Activated CD4-positive, alpha-beta memory T cell treated with anti-CD3 and anti-CD28 coated beads, Interleukin-2, amount 10 ng/mL, durations not matched to agents 7 days and 5 days (primary cell): ENCODE results near the gene DGKH. TPM values are rescaled to one million over a fixed set of nuclear protein-coding genes. Genes with fewer than 3 reads are reported as not detected.
"Not testable (repeated sequence)": the region's sequence is repeated elsewhere in the genome, so short reads cannot be mapped to it uniquely, and the experiment has no call there.

Experiments
- CTCF ChIA-PET: fragments of 350-600 bp; sonication (Branson Sonifier 250); formaldehyde crosslinking; loops from one replicate; lab custom pipeline; 2021; ENCODE audit warnings: antibody characterized with exemption, inconsistent platforms; lab: Charles Lee
- POLR2A ChIA-PET: fragments of 350-600 bp; sonication (Branson Sonifier 250); formaldehyde crosslinking; loops from one replicate; lab custom pipeline; 2021; ENCODE audit warnings: antibody characterized with exemption; lab: Charles Lee
- DNase-seq: peaks from one replicate; pipeline ENCODE4 v3.0.0-alpha.2; 2020
- H3K27ac Mint-ChIP-seq: one replicate; pipeline ENCODE4 v1.8.0; 2021; ENCODE audit warnings: mild to moderate bottlenecking, mixed read lengths
- H3K27me3 Mint-ChIP-seq: one replicate; pipeline ENCODE4 v1.8.0; 2021; ENCODE audit warnings: mixed read lengths
- H3K36me3 Mint-ChIP-seq: one replicate; pipeline ENCODE4 v1.8.0; 2021; ENCODE audit warnings: low read depth, mixed read lengths
- H3K4me1 Mint-ChIP-seq: one replicate; pipeline ENCODE4 v1.8.0; 2021; ENCODE audit warnings: mixed read lengths
- H3K4me3 Mint-ChIP-seq: one replicate; pipeline ENCODE4 v1.8.0; 2021; ENCODE audit warnings: mild to moderate bottlenecking, mixed read lengths
- H3K9me3 Mint-ChIP-seq: one replicate; pipeline ENCODE4 v1.8.0; 2021; ENCODE audit warnings: mixed read lengths
- total RNA-seq, 2 experiments: library from RNA; stranded (reverse); gene quantifications; one replicate each; pipeline ENCODE4 v1.2.3, GENCODE V29; 2021

The DGKH gene
- total RNA-seq, 2 experiments from 2014 or later, result 20.4 to 21.1 TPM

DNA sequence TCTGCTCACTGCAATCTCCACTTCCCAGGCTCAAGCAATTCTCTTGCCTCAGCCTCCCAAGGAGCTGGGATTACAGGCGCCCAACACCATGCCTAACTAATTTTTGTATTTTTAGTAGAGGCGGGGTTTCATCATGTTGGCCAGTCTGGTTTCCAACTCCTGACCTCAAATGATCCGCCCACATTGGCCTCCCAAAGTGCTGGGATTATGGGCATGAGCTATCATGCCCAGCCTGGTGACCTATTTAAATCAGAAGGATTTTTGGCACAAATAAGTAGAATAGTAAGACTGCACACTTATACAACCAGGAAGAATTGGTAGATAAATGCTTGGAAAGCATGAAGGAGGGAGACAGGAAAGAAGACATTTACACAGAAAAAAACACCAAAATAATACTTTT lies 170.1 kb downstream of the DGKH start:
- CTCF ChIA-PET, result interaction anchor here (0.7 kb wide), 1 partner anchor 287 kb away, joined by 4 read pairs; no protein-coding TSS in a partner anchor
- peaks cover 32% of the 10 kb centered on the region for H3K36me3 Mint-ChIP-seq
- no peak overlapping the region for H3K27ac Mint-ChIP-seq
- DNase-seq, result no peak
- no peaks in the 10 kb centered on the region for H3K9me3 Mint-ChIP-seq
- H3K27me3 Mint-ChIP-seq, result no peaks in the 10 kb centered on the region
- no peaks in the 10 kb centered on the region for H3K4me1 Mint-ChIP-seq
- POLR2A ChIA-PET, result no interaction called here
- no peak overlapping the region for H3K4me3 Mint-ChIP-seq

DNA sequence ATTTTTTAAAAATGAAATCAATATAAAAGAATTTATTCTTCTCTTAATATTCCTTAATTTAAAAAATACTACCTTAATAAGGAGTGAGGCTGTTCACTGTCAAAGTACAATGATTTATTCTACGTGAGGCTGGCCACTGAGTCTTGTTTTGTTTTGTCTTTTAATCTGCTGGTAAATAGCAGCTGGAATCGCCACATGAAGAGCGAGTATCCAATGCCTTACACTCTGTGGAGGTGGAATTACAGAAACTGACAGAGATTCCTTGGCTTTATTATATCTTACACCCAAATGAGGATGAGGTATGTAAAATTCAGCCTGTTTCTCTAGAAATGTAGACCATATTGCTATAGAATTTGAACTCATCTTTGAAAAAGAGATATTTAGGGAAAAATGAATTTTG lies 170.6 kb downstream of the DGKH start:
- Mint-ChIP-seq H3K27ac (no peak overlapping the region), H3K9me3 (no peaks in the 10 kb centered on the region), H3K27me3 (no peaks in the 10 kb centered on the region), H3K4me1 (no peaks in the 10 kb centered on the region), H3K36me3 (peaks cover 32% of the 10 kb centered on the region), H3K4me3 (no peak overlapping the region)
- CTCF ChIA-PET, result interaction anchor here (0.7 kb wide), 1 partner anchor 288 kb away, joined by 4 read pairs; no protein-coding TSS in a partner anchor
- no peak for DNase-seq
- POLR2A ChIA-PET, result no interaction called here

DNA sequence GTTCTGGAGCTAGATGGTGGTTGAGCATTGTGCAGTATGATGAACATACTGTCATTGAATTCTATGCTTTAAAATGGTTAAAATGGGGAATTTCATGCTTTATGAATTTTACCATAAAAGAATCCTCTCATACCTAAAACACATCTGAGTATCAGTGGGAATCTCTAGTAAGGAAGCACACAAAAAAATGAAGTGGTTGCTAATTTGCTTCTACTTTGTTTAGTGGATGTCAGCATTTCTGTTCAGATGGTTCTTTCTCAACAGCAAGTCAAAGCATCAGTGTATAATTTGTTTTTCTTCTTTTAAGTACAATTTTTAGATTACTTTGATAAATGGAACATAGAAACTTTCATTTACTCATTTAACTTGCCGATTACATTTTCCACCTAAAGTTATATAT lies 171.4 kb downstream of the DGKH start:
- Mint-ChIP-seq H3K4me1 (no peaks in the 10 kb centered on the region), H3K36me3 (peaks cover 34% of the 10 kb centered on the region), H3K27ac (no peak overlapping the region), H3K27me3 (no peaks in the 10 kb centered on the region), H3K9me3 (no peaks in the 10 kb centered on the region), H3K4me3 (no peak overlapping the region)
- POLR2A ChIA-PET, result no interaction called here
- CTCF ChIA-PET, result no interaction called here
- no peak for DNase-seq

DNA sequence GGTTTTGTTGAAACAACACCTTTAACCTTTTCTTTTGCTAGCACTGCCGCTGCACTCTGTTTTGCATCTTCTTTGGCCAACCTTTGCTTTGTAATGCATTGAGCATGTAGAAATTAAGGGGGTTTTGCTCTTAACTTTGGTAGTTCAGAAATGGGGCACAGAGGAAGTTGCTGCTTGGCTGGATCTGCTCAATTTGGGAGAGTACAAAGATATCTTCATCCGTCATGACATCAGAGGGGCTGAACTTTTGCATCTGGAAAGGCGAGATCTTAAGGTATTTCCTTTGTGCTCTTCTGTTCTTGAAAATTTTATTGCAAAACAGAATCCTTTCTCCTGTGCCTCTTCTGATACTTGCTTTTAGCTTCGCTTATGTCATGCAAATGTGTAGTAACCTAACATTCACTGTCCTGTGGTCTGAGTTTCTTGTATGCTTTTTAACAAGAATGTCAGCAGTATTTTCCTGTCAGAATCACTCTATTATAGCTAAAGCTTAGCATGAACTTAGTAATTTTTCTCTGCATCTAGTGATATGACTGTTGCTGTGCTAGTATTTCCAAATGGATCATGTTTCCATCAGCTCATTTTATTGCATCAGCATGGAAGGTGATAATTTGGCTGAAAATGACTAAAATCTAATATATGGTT lies 172.8 kb downstream of the DGKH start:
- no peaks in the 10 kb centered on the region for H3K27me3 Mint-ChIP-seq
- no peak for DNase-seq
- peaks cover 39% of the 10 kb centered on the region for H3K36me3 Mint-ChIP-seq

DNA sequence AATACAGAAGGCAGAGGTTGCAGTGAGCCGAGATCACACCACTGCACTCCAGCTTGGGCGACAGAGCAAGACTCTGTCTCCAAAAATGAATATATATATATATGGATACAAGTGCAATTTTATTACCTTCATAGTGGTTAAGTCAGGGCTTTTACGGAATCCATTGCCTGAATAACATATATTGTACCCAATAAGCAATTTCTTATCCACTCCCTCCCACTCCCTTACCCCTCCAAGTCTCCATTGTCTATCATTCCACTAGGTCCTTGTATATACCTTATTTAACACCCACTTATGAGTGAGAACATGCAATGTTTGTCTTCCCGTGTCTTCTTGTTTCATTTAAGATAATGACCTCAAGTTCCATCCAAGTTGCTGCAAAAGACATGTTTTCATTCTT lies 175.2 kb downstream of the DGKH start:
- CTCF ChIA-PET, result no interaction called here
- Mint-ChIP-seq H3K4me1 (no peaks in the 10 kb centered on the region), H3K27ac (no peak overlapping the region), H3K27me3 (no peaks in the 10 kb centered on the region), H3K9me3 (peaks cover 2% of the 10 kb centered on the region), H3K4me3 (no peak overlapping the region), H3K36me3 (peaks cover 44% of the 10 kb centered on the region)
- POLR2A ChIA-PET, result no interaction called here
- no peak for DNase-seq

More for the DNA sequence above, 172.8 kb downstream of the DGKH start:
- CTCF ChIA-PET, result interaction anchor here (0.6 kb wide), 1 partner anchor 112 kb away, joined by 3 read pairs; no protein-coding TSS in a partner anchor
- Mint-ChIP-seq H3K9me3 (peaks cover 2% of the 10 kb centered on the region), H3K27ac (no peak overlapping the region), H3K4me3 (no peak overlapping the region), H3K4me1 (no peaks in the 10 kb centered on the region)
- POLR2A ChIA-PET, result no interaction called here

DNA sequence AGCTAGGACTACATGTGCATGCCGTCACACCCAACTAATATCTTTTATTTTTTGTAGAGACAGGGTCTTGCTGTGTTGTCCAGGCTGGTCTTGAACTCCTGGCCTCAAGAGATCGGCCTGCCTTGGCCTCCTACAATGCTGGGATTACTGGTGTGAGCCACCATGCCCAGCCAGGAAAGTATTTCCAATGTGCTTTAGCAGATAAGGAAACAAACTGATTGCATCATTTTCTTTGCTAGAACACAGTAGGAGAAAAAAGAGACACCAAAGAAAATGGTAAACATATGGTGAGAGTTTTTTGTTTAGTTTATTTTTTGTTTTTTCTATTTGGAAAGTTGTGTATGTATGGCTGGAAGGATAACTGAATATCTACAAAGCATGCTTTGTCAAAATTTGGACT lies 176.6 kb downstream of the DGKH start:
- ChIA-PET CTCF (no interaction called here), POLR2A (no interaction called here)
- Mint-ChIP-seq H3K27me3 (no peaks in the 10 kb centered on the region), H3K4me1 (no peaks in the 10 kb centered on the region), H3K4me3 (no peak overlapping the region), H3K27ac (no peak overlapping the region), H3K36me3 (peaks cover 48% of the 10 kb centered on the region), H3K9me3 (peaks cover 2% of the 10 kb centered on the region)
- DNase-seq, result no peak

DNA sequence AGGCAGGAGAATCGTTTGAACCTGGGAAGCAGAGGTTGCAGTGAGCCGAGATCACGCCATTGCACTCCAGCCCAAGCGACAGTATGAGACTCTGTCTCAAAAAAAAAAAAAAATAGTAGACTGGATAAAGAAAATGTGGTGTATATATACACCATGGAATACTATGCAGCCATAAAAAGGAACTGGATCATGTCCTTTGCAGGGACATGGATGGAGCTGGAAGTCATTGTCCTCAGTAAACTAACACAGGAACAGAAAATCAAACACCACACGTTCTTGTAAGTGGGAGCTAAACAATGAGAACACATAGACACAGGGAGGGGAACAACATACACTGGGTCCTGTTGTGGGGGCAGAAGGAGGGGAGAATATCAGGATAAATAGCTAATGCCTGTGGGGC lies 178.3 kb downstream of the DGKH start:
- DNase-seq, CTCF ChIA-PET, H3K9me3 Mint-ChIP-seq, H3K27me3 Mint-ChIP-seq, H3K27ac Mint-ChIP-seq, H3K4me3 Mint-ChIP-seq, H3K4me1 Mint-ChIP-seq: not testable (repeated sequence)
- H3K36me3 Mint-ChIP-seq, result peaks cover 37% of the 10 kb centered on the region
- POLR2A ChIA-PET, result interaction anchor here (1.5 kb wide), 1 partner anchor 48 kb away, joined by 3 read pairs; no protein-coding TSS in a partner anchor

DNA sequence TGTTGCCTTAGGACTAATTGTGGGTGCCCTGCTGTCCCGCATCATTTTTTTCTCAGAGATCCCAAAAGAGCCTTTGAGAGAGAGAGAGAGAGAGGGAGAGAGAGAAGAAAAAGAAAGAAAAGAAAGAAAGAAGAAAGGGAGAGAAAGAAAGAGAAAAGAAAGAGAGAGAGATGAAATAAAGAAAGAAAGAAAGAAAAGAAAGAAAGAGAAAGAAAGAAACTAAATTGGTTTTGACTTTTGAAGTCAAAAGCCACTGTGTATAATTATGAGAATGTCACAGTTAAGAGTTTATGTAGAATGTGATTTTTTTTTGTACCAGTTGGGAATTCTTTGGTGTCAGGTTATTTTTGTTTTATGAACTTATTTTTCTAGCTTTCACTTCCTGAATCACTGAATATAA lies 180.1 kb downstream of the DGKH start:
- no peaks in the 10 kb centered on the region for H3K4me1 Mint-ChIP-seq
- POLR2A ChIA-PET, result no interaction called here

DNA sequence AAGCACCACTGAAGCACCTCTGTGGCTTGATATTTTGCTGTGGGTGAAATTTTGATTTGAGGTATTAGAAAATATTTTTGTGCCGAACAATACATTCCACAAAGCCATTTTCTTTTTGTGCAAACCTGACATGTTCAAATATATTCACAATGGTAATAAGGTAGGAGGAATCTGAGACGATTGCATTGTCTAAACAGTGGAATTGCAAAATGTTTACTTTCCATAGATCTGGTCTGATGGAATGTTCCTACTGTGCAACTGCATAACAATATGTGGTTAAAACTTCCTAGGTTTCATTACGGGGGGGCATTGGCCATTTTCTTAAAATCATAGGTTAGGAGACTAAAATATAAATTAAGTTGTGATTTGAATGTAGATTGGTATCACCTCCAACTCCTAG lies 180.8 kb downstream of the DGKH start:
- DNase-seq, result no peak
- H3K27me3 Mint-ChIP-seq, result no peaks in the 10 kb centered on the region
- no peaks in the 10 kb centered on the region for H3K4me1 Mint-ChIP-seq
- ChIA-PET CTCF (no interaction called here), POLR2A (no interaction called here)
- H3K9me3 Mint-ChIP-seq, result peaks cover 2% of the 10 kb centered on the region
- peaks cover 35% of the 10 kb centered on the region for H3K36me3 Mint-ChIP-seq
- no peak overlapping the region for H3K4me3 Mint-ChIP-seq
- no peak overlapping the region for H3K27ac Mint-ChIP-seq

More for the DNA sequence above, 180.1 kb downstream of the DGKH start:
- DNase-seq, result no peak
- H3K27ac Mint-ChIP-seq, result no peak overlapping the region
- H3K4me3 Mint-ChIP-seq, result no peak overlapping the region
- no peaks in the 10 kb centered on the region for H3K27me3 Mint-ChIP-seq
- CTCF ChIA-PET, result no interaction called here
- H3K9me3 Mint-ChIP-seq, result peaks cover 2% of the 10 kb centered on the region
- H3K36me3 Mint-ChIP-seq, result peaks cover 40% of the 10 kb centered on the region

DNA sequence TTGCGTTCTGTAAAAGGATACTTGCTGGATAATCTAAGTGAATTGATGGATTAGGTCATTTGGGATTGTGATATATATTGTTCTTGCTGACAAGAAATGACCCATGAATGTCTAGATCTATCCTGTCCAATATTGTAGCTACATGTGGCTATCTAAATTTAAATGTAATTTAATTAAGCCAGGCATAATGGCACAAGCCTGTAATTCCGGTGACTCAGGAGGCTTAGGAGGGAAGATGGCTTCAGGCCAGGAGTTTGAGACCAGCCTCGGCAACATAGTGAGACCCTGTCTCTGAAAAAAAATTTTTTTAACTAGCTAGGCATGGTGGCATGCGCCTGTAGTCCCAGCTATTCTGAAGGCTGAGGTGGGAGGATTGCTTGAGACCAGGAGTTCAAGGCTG lies 184.2 kb downstream of the DGKH start:
- no peaks in the 10 kb centered on the region for H3K4me1 Mint-ChIP-seq
- CTCF ChIA-PET, result no interaction called here
- H3K27me3 Mint-ChIP-seq, result no peaks in the 10 kb centered on the region
- no peak overlapping the region for H3K27ac Mint-ChIP-seq
- no peak for DNase-seq
- H3K36me3 Mint-ChIP-seq, result peaks cover 19% of the 10 kb centered on the region
- no peaks in the 10 kb centered on the region for H3K9me3 Mint-ChIP-seq
- POLR2A ChIA-PET, result no interaction called here
- no peak overlapping the region for H3K4me3 Mint-ChIP-seq

DNA sequence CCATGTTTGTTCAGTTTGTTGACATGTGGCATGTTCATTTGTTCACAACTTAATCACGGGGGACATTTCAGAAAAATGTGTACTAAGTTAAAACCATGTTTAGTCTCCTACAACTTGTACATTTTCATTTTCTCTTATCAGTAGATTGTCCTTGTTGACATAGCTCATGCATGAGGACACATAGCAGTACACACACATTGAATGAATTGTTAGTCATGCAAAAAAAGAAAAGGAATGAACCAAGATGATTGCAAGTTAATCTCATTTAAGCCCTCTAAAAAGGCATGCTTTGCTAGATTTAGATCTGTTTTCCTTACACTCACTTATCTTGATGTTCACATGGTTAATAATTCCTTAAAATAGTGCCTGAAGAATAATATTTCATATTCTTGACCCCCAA lies 185.3 kb downstream of the DGKH start:
- H3K9me3 Mint-ChIP-seq, result no peaks in the 10 kb centered on the region
- H3K4me1 Mint-ChIP-seq, result no peaks in the 10 kb centered on the region
- peaks cover 17% of the 10 kb centered on the region for H3K36me3 Mint-ChIP-seq
- no peaks in the 10 kb centered on the region for H3K27me3 Mint-ChIP-seq
- no peak overlapping the region for H3K27ac Mint-ChIP-seq
- H3K4me3 Mint-ChIP-seq, result no peak overlapping the region
- ChIA-PET POLR2A (no interaction called here), CTCF (no interaction called here)
- no peak for DNase-seq

DNA sequence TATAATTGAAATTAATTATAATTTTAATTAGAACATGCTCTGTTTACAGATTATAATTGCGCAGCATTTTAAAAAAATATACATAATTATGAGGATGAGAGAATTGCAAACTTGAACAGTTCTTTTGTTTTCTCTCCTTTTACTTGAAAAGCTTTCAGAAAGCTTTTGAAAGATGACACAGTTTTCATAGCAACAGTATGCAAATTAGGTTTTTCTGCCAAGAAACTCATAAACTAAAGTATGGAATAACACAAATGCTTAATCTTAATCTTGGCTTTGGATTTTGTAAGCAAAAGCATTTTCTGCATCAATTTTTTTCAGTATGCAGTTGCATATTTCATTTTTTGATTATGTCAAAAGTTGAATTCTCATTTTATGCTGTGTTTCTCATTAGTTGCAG lies 190.7 kb downstream of the DGKH start:
- Mint-ChIP-seq H3K4me1 (no peaks in the 10 kb centered on the region), H3K36me3 (peaks cover 19% of the 10 kb centered on the region), H3K27ac (no peak overlapping the region), H3K9me3 (no peaks in the 10 kb centered on the region), H3K27me3 (no peaks in the 10 kb centered on the region), H3K4me3 (no peak overlapping the region)
- POLR2A ChIA-PET, result no interaction called here
- CTCF ChIA-PET, result no interaction called here
- DNase-seq, result no peak

DNA sequence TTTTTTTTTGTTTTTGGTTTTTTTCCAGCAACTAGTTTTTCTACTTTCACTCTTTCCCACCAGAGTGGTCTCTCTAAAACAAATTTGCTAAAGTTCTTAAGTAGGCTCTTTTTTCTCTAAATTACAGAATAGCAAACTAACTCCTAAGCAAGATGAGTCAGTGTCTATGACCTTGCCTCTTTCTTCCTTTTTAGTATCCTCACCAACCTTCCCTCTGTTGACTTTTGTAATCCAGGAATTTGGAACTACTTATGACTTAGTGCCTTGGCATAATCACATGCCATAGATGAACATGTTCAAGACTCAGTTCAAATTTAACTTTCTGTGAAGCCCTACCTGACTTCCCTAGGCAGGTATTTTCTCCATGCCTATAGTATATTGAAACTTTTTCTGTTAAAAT lies 191.2 kb downstream of the DGKH start:
- POLR2A ChIA-PET, result no interaction called here
- CTCF ChIA-PET, result no interaction called here
- Mint-ChIP-seq H3K27ac (no peak overlapping the region), H3K4me3 (no peak overlapping the region), H3K36me3 (peaks cover 14% of the 10 kb centered on the region), H3K27me3 (no peaks in the 10 kb centered on the region), H3K9me3 (no peaks in the 10 kb centered on the region), H3K4me1 (no peaks in the 10 kb centered on the region)
- DNase-seq, result no peak

DNA sequence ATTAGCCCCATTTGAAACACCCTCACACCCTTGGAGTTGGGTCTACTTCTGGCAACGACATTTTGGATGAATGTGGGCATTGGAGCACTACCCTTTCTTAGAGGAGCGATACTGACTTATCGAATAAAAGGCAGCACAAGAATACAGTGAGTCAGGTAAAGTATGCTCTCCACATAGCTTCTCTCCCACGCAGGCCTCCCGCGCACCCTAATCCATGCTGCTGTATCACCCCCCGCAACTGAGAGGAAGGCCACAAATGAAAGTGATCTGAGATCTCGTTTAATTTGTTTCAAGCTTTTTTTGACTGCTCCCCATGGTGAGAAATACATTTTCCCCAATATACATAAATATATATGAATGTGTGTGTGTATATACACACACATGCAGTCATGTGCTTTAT lies 198.1 kb downstream of the DGKH start:
- Mint-ChIP-seq H3K27ac (no peak overlapping the region), H3K27me3 (no peaks in the 10 kb centered on the region), H3K4me3 (no peak overlapping the region), H3K9me3 (no peaks in the 10 kb centered on the region), H3K4me1 (no peaks in the 10 kb centered on the region), H3K36me3 (peaks cover 7% of the 10 kb centered on the region)
- ChIA-PET POLR2A (interaction anchor here (0.7 kb wide), 1 partner anchor 13 kb away, joined by 3 read pairs; no protein-coding TSS in a partner anchor), CTCF (no interaction called here)
- no peak for DNase-seq
